ENCODE data around the gene RBM7. TPM values are rescaled to one million over a fixed set of nuclear protein-coding genes. Genes with fewer than 3 reads are reported as not detected.

The RBM7 gene
- total RNA-seq, 5 donors from 2014 or later (not counting 1 experiment from before 2014, with no cell fraction given) = 21.1 to 70.0 (median 24.5) TPM

DNA sequence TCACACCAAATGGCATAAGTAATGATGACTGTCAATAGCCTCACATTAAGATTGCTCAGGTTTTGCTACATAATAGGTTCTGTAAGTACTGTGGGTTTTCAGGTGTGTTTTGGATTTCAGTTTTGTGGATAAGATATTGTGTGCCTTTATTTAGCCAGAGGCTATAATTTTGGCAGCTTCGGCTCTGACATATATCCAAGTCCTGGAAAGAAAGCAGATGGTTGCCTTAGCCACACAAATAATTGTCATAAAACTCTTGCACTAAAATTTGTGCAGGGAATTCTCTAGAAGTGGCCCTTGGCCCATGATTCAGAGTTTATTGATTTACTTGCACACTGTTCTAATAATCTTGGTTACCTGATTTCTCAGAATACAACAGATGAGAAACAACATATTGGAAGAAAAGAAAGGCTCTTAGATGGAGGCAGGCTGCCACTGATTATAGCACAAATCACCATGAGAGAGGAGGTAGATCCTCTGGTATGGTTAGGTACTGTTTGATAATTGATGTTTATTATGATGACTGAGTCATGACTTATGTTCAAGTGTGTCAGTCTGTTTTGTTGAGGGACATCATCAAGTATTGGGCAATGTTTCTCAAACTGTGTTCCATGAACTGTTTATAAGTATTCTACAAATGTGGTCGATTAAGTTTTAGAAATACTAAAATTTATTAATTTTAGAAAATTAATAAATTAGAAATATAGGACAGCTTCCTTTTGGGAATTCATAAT, 48.5 kb downstream of the RBM7 start:
- Mint-ChIP-seq H3K27me3 (no peaks in the 10 kb centered on the region), H3K27ac (no peak overlapping the region), H3K9me3 (peaks cover 0 to 5% (median 0%) of the 10 kb centered on the region in 3 donors), H3K36me3 (peaks cover 64% of the 10 kb centered on the region), H3K4me3 (no peak overlapping the region), H3K4me1 (peaks cover 4 to 20% (median 5%) of the 10 kb centered on the region in 3 donors)
- no peak for DNase-seq
- Histone ChIP-seq H3K4me1 (ENCODE audit: control insufficient read depth in 1 of 2, extremely low read depth in 1 of 2, insufficient read depth in 2 of 2, low read length in 2 of 2) (no peaks in the 10 kb centered on the region), H3K9me3 (no peaks in the 10 kb centered on the region), H3K4me3 (ENCODE audit: control insufficient read depth in 1 of 2, extremely low read depth in 1 of 2, low read length in 1 of 2) (no peak overlapping the region), H3K27ac (ENCODE audit: low read length) (no peak overlapping the region), H3K36me3 (ENCODE audit: control insufficient read depth in 2 of 2, extremely low read depth in 1 of 2, insufficient read depth in 1 of 2, low read length in 1 of 2) (peaks cover 0 to 34% of the 10 kb centered on the region in 2 donors), H3K27me3 (replicated peaks in 1 of 2; ENCODE audit: control insufficient read depth in 2 of 2, extremely low read depth in 1 of 2, insufficient read depth in 2 of 2, low read length in 1 of 2) (no peaks in the 10 kb centered on the region)
- ChIA-PET POLR2A (interaction anchor here in 1 of 2 donors (0.6 kb wide), 1 partner anchor 67 kb away, joined by 3 read pairs; no protein-coding TSS in a partner anchor), CTCF (no interaction called here)
- ATAC-seq (replicated peaks in 1 of 4) = no peak
- WGBS (ENCODE audit: insufficient coverage) = no CpG with 5 or more reads among the region's 2 CpGs

DNA sequence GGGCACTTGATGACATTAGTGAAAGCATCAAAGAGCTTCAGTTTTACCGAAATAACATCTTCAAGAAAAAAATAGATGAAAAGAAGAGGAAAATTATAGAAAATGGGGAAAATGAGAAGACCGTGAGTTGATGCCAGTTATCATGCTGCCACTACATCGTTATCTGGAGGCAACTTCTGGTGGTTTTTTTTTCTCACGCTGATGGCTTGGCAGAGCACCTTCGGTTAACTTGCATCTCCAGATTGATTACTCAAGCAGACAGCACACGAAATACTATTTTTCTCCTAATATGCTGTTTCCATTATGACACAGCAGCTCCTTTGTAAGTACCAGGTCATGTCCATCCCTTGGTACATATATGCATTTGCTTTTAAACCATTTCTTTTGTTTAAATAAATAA, 49.4 kb downstream of the RBM7 start:
- POLR2A ChIA-PET = no interaction called here
- ATAC-seq (replicated peaks in 1 of 4) (no peak), DNase-seq (no peak)
- H3K36me3 Mint-ChIP-seq = peaks cover 56% of the 10 kb centered on the region
- H3K27me3 Mint-ChIP-seq = no peaks in the 10 kb centered on the region
- peaks cover 0 to 20% (median 4%) of the 10 kb centered on the region in 3 donors for H3K4me1 Mint-ChIP-seq
- 98% methylated on average over 5 of the region's 6 CpGs for WGBS (ENCODE audit: insufficient coverage)
- H3K9me3 Mint-ChIP-seq = peaks cover 0 to 5% (median 0%) of the 10 kb centered on the region in 3 donors
- Histone ChIP-seq H3K4me1 (ENCODE audit: control insufficient read depth in 1 of 2, extremely low read depth in 1 of 2, insufficient read depth in 2 of 2, low read length in 2 of 2) (no peaks in the 10 kb centered on the region), H3K9me3 (no peaks in the 10 kb centered on the region), H3K27me3 (replicated peaks in 1 of 2; ENCODE audit: control insufficient read depth in 2 of 2, extremely low read depth in 1 of 2, insufficient read depth in 2 of 2, low read length in 1 of 2) (no peaks in the 10 kb centered on the region), H3K27ac (ENCODE audit: low read length) (no peak overlapping the region), H3K36me3 (ENCODE audit: control insufficient read depth in 2 of 2, extremely low read depth in 1 of 2, insufficient read depth in 1 of 2, low read length in 1 of 2) (peaks cover 0 to 27% of the 10 kb centered on the region in 2 donors), H3K4me3 (ENCODE audit: control insufficient read depth in 1 of 2, extremely low read depth in 1 of 2, low read length in 1 of 2) (no peak overlapping the region)
- H3K27ac Mint-ChIP-seq = no peak overlapping the region
- CTCF ChIA-PET = interaction anchor here in 1 of 2 donors (0.5 kb wide), 1 partner anchor 181 kb away, joined by 4 read pairs; no protein-coding TSS in a partner anchor
- no peak overlapping the region for H3K4me3 Mint-ChIP-seq

DNA sequence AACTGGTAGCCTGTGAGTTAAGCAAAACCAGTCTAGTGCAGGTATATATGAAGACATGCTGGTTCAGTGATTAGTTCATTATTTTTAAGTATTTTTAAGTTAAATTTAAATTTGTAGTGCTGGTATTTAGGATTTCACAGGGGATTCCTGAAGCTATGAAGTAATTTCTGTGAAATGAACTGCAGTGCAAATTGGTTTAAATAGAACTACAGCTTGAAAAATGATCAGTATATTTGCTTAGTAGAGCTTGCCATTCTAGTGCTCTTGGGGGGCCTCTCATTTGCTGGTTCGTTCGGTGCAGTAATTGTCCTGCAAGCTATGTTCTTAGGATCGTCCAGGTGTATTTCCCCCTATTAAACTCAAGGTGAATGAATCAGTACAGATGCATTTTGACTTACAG, 51.9 kb downstream of the RBM7 start:
- no peak overlapping the region for H3K4me3 ChIP-seq (ENCODE audit: control insufficient read depth in 1 of 2, extremely low read depth in 1 of 2, low read length in 1 of 2)
- peaks cover 44% of the 10 kb centered on the region for H3K36me3 Mint-ChIP-seq
- ChIA-PET POLR2A (interaction anchor here in 1 of 2 donors (0.6 kb wide), 1 partner anchor 14 kb away, joined by 5 read pairs; no protein-coding TSS in a partner anchor), CTCF (no interaction called here)
- peaks cover 0 to 8% (median 0%) of the 10 kb centered on the region in 3 donors for H3K4me1 Mint-ChIP-seq
- no peak overlapping the region for H3K27ac ChIP-seq (ENCODE audit: low read length)
- no peak for DNase-seq
- H3K27ac Mint-ChIP-seq = no peak overlapping the region
- no peaks in the 10 kb centered on the region for H3K4me1 ChIP-seq (ENCODE audit: control insufficient read depth in 1 of 2, extremely low read depth in 1 of 2, insufficient read depth in 2 of 2, low read length in 2 of 2)
- ATAC-seq (replicated peaks in 1 of 4) = no peak
- no CpG with 5 or more reads among the region's 3 CpGs for WGBS (ENCODE audit: insufficient coverage)
- H3K9me3 ChIP-seq = no peaks in the 10 kb centered on the region
- no peaks in the 10 kb centered on the region for H3K27me3 Mint-ChIP-seq
- H3K9me3 Mint-ChIP-seq = no peaks in the 10 kb centered on the region
- H3K36me3 ChIP-seq (ENCODE audit: control insufficient read depth in 2 of 2, extremely low read depth in 1 of 2, insufficient read depth in 1 of 2, low read length in 1 of 2) = peaks cover 0 to 23% of the 10 kb centered on the region in 2 donors
- H3K4me3 Mint-ChIP-seq = no peak overlapping the region
- H3K27me3 ChIP-seq (replicated peaks in 1 of 2; ENCODE audit: control insufficient read depth in 2 of 2, extremely low read depth in 1 of 2, insufficient read depth in 2 of 2, low read length in 1 of 2) = no peaks in the 10 kb centered on the region

Other genes starting within 250 kb of the RBM7 start
- gene NNMT, start 104.3 kb upstream of the RBM7 start, total RNA-seq = under 1 TPM in 1 of 5 donors, not detected in 4; 0.41 TPM
- 10 to 100 TPM in 4 of 5 donors, 1 to 10 TPM in 1; 8.2 to 15.2 (median 12.1) TPM for gene C11orf71, start 155 bp upstream of the RBM7 start, total RNA-seq
- 10 to 100 TPM; 30.1 to 73.9 (median 63.6) TPM for gene REXO2, start 38.8 kb downstream of the RBM7 start, total RNA-seq
- gene NXPE1, start 159.2 kb downstream of the RBM7 start, total RNA-seq = not detected
- gene NXPE4, start 195.1 kb downstream of the RBM7 start, total RNA-seq = not detected

All from T-cell (primary cell).